Skeletal muscle cell (primary cell): ENCODE results near the gene PPP1R12B.
"Not testable (repeated sequence)": the region's sequence is repeated elsewhere in the genome, so short reads cannot be mapped to it uniquely, and the experiment has no call there.

ENCODE experiments used
- DNase-seq: peaks from one replicate; pipeline ENCODE4 v3.0.0-alpha.2; 2010; ENCODE audit warnings: low read depth
- H3K4me3 ChIP-seq: 2 replicates; pipeline ENCODE4 v1.5.1; 2011; ENCODE audit warnings: low read depth, mild to moderate bottlenecking, control low read depth, low read length, moderate library complexity

Gene PPP1R12B

DNA sequence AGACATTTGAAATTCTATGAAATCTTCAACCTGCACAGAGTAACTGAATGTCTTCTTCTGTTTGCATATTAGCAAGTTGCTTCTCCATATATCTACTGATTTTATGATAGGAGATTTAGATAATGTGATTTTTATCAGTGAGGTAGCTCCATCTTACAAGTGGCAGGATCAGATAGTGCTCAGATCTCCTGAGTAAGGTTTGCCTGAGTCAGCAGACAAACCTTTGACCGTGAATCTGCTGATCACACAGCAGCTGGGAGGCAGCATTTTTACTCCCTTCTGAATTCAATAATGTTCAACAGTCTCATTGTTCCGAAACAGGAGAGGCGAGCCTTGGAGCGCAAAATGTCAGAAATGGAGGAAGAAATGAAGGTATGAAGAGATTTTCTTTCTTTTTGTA is 220.3 kb downstream of the PPP1R12B start:
- DNase-seq, result no peak
- H3K4me3 ChIP-seq, result no peak overlapping the region

DNA sequence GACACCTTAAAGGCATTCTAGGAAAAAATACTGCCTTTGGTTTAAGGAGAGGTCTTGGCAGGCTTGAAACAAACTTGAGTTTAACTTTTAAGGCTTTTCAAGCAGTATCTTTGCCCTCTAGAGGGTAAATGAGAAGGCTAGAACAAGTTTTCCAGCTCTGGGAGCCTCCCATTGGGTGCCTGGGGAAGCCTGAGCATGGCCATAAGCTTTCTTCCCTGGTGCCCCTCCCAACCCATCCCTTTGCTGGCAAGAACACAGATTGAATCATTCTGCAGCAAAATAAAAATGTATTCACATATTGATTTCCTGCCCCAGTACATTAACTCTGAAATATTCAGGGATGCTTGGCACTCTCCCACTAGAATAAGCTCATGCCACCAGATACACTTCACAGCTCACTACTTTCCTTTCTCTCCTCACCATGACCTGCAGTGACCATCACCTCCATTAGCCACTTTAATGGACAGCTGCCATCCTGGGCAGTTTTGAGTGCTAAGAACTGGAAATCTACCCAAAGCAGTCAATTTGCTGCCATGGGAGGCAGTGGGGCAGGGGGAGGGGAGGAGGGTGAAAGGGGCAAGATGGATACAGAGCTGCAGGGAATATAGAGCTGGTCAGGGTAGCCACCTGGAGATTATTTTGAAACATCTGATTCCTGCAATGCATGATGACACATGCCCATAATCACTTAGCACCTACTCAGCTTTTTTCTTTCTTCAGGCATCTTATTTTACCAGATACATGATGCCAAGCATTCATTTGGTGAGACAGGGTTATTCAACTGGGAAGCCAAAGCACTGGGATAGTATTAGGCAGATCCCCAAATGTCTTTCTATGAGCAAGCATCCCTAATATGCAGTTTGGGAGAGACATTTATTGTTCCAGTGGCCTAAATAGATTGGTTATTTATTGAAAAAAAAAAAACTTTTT is 221.2 kb downstream of the PPP1R12B start:
- DNase-seq, result no peak

DNA sequence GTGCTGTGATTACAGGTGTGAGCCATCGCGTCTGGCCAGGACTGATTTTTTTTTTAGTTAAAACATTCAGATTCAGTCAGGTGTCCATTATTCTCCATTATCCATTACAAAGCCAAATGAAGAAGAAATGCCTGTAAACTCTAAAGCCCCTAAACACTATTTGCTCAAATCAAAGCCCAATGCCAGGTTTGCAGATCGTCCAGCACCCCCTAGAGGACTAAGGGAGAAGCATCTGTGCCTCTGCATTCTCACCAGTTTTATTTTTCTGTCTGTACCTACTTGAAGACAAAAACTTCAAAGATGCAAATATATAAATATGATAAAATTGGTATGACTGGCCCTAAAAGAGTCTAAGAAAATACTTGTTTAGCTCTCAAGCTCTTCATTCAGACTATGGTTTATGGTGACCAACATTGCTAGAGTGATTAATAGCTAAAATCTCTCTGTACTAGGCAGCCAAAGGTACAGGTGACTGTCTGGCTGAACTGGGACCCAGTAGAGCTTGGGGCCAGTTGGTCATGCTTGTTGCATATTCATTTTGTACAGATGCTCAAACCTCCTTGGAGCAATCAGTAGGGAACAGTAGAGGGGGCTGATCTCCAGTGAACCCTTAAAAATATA is 223.3 kb downstream of the PPP1R12B start:
- no peak overlapping the region for H3K4me3 ChIP-seq
- no peak for DNase-seq

More for the DNA sequence above, 221.2 kb downstream of the PPP1R12B start:
- H3K4me3 ChIP-seq, result no peak overlapping the region

DNA sequence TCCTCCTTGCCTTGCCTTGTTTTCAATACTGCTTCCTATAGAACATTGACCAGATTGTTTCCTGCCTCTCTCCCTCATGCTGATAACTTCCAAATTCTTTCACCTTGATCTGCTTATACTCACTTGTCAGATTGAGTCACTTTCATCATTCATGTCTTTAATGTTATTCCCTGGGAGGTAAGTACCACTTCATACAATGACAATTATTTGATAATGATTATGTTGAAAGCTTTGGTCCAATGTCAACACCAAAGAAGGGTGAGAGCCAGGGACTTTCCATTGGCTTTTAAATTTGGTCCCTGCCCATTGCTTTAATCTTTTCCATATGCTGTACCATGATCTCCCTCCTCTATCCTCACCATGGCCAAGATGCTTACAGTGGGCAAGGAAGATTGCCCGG is 224.4 kb downstream of the PPP1R12B start:
- H3K4me3 ChIP-seq, result no peak overlapping the region
- DNase-seq, result no peak

DNA sequence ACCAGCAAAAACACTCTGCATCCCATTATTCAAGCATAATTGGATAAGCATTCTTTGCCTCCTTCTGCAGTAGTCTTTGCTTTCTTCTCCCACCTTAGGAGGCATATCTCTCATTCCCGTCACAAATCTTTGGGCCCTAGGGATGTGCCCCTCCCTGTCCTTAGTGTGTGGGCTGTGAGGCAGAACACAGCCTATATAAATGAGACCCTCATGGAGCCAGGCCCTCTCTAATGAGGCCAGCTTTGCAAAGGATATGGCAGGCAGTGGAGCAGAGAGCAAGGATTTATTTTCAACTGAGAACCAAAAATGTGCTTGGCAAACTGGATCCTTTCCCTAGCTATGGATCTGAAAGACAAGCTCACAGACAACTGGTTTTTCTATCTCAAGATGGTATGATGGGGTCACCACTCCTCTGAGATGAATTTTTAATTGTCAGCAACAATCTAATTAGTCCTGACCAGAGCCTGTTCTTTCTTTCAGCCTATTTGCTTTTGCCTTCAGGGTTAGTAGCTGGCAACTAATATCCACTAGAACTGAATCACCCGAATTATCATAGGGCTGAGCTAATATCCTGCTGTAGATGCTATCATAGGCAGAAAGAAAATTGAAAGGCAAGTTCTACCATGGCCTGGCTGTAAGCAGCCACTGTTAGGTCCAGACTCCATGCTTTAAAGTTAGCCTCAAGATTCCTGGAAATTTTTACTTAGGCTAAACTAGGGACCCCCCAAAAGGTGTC is 227.6 kb downstream of the PPP1R12B start:
- no peak for DNase-seq

DNA sequence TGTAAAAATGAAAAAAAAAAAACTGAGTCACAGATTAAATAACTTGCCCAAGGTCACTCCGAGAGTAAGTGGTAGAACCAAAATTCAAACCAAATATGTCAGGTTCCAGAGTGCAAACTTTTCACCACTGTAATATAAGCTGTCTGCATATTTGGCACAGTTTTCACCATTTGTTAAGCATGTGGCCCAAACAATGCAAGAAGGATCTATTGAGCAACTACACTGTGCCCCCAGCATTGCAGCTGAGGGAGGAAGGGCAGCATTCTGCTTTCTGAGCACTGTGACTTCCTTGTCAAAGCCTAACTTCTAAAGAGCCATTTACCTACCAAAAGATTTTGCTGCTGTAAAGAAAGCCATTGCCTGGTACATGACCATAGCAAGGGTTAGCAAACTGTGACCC is 228.3 kb downstream of the PPP1R12B start:
- DNase-seq, result peak; percentile 70
- H3K4me3 ChIP-seq, result no peak overlapping the region

More for the DNA sequence above, 227.6 kb downstream of the PPP1R12B start:
- H3K4me3 ChIP-seq, result no peak overlapping the region

DNA sequence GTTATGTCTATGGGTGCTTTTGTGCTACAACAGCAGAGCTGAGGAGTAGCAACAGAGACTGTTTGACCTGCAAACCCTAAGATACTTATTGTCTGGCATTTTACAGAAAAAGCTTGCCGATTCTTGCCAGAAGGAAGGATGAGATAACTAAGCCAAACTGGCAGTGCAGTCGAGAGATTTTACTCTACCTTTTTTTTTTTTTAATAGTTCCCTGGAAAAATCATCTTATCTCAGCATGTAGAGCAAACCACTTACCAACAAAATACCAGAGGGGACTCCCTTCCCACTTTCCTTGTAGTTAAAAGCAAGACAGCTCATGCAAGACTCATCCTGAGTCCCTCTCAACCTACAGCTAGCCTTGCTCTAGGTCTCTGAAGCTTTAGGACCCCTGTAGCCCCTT is 228.9 kb downstream of the PPP1R12B start:
- no peak for DNase-seq

DNA sequence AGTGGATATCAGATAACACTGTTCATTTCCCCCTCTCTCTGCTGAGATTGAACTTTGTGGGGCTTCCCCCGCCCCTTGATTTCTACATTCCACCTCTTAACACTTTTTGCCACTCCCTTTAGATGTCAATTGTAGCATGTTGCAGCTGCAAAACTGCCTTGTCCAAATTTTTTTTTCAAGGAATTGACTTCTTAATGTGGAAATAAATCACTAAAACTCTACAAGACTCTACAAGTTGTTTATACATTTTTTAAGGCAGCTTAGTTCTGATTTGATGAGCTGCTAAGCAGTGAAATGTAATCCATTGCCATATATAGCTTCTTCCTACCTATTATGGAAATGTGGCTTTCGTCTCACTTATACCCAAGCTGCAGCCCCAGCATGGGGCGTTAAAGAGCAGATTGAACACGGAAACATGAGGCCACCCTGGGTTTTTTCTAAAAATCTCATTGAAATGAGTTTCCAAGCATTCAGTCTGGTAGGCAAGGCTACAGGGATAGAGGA is 229.6 kb downstream of the PPP1R12B start:
- DNase-seq, result no peak
- no peak overlapping the region for H3K4me3 ChIP-seq

More for the DNA sequence above, 228.9 kb downstream of the PPP1R12B start:
- H3K4me3 ChIP-seq, result no peak overlapping the region

DNA sequence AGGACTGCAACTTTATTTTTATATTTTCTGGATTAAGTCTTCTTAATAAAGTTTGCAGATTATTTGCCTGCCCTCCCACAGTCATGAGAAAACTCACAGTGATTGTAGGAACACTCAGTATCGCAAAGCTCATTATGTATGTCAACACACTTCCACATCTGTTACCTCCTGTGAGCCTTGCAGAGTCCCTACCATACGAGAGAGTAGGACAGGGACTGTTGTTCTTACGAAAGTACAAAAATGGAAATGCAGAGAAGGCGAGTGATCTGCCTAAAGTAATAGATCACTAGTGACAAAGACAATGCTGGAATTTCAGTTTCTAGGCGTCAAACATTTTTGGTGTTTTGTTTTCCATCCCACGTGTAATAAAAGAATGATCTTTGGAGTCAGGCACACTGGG is 230.1 kb downstream of the PPP1R12B start:
- H3K4me3 ChIP-seq, result no peak overlapping the region
- DNase-seq, result no peak

DNA sequence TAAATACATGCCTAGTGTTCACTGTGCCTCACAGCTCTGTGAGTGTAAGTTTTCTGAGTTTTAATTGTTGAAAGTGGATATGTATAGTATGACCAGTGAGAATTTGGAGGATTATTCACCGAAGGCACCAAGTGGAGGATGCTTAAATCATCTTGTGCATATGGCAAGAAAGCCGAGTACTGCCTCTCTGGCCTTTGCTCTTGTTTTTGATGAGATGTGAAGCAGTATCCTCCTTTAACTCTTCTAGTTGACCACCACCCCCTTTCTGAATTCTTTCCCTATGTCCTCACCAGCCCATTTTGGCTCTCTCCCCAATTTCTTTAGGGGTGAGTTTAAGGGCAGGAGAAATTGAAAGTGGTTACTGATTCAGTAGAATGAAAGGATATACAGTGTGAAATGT is 231.3 kb downstream of the PPP1R12B start:
- DNase-seq, result peak; percentile 85

DNA sequence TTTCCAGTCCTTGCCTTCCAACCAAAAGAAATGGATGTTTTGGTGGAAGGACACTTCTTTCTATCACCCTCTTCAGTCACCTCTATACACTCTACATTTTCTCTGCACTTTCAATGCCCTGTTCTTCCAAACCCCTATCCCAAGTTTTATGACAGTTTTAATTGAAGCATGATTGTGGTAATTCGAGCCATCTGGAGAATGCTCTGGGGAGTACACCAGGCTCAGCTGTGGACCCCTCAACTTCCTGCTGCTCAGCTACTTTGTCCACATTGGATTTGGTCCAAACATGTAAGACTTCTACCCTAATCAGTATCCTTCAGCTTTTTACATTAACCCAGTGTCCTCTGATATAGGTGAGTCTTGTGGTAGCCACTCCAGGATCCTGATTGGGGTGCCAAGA is 232.1 kb downstream of the PPP1R12B start:
- no peak for DNase-seq
- no peak overlapping the region for H3K4me3 ChIP-seq

More for the DNA sequence above, 231.3 kb downstream of the PPP1R12B start:
- no peak overlapping the region for H3K4me3 ChIP-seq

DNA sequence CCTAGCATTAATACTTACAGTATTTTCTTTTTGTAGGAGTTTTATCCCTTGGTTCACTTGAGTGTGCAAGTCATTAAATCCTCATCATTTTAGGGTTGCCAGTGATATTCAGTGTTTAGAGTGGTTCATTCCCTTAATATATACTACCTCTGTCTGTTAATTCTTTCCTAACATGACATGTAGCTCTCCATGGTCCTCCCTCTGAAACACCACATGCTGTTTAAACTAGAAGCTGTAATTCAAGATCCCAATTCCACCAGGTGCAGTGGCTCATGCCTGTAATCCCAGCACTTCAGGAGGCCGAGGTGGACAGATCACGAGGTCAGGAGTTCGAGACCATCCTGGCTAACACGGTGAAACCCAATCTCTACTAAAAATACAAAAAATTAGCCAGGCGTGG is 233.9 kb downstream of the PPP1R12B start:
- DNase-seq, H3K4me3 ChIP-seq: not testable (repeated sequence)

DNA sequence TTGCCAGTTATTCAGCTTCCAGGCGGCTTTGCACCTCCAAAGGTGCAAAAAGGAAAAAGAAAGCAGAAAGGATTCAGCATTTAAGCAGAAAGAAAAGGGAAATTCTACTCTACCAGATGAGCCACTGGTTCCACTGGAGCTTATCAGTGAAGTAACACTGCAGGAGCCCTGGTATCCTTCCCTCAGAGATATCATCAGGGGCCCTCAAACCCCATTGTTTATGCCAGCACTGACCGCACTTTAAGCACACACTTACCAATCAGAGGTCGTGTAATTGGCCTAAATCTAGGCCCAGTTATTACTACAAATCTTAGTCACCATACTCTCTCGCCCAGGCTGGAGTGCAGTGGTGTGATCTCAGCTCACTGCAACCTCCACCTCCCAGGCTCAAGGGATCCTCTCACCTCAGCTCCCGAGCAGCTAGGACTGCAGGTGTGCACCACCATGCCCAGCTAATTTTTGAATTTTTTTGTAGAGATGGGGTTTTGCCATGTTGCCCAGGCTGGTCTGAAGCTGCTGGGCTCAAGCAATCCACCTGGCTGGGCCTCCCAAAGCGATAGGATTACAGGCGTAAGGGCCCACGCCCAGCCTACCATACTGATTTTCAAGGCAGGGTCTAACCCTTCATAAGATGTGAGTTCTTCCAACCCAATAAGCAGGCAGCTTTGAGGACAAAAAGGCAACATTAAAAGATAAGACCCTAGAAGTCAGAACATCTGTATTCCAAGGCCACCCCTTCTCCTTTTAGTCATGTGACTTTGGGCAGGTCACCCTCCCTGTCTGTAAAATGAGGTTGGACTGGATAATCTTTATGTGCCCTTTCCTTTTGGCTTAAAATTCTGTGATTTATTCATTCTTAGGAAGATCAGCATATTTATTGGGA is 236.4 kb downstream of the PPP1R12B start:
- no peak overlapping the region for H3K4me3 ChIP-seq

DNA sequence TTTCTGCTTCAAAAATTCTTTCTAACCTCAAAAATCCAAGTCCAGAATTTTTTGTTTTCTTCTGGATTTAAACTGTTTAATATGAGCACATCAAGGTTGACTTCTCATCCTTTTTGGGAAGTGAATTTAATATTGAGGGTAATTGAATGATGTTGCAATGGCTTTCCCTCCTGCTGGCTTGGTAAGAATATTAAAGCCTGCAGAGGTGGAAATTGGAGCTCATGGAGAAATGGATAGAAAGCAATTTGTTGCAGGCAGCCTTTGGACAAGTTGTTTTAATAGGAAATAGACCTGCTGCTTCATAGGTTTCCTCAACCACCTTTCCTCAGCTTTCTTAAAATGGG is 237.1 kb downstream of the PPP1R12B start:
- H3K4me3 ChIP-seq, result no peak overlapping the region
- no peak for DNase-seq

More for the DNA sequence above, 236.4 kb downstream of the PPP1R12B start:
- DNase-seq, result no peak

DNA sequence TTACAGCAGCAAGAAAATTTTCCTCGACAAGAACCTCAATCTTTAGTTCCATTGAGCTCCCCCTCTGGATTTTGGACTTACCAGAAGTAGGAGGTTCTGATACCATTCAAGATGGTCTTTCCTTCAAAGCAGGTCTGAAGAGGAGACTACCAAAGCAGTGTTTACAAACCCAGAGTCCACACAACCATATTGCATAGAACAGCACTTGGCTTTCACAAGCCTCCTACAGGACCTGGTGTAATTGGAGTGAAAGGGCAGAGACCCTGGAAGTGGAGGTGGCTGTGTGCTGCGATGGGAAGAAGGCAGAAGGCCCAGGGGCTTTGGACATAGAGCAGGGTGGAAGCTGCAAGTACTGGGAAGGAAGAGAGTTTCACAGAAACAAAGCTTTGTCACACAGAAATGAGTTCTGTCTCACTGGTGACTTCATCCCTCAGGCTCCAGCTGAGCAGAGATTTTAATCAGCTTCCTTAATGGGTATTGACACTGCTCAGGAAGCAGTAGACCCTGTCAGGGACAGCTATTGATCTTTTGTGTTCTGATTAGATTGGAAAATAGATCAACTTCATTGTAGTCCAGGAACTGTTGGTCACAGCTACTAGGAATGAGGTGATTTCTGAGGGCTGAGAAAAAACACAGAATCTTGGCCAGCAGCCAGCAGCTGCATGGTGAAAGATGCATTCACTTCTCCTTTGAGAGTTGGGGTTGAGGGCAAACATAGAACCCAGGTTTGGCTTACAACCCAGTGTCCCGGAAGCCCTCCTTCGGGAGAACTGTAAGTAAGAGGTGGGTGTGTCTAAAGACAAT is 237.7 kb downstream of the PPP1R12B start:
- peak; percentile 62 for DNase-seq
- H3K4me3 ChIP-seq, result no peak overlapping the region

DNA sequence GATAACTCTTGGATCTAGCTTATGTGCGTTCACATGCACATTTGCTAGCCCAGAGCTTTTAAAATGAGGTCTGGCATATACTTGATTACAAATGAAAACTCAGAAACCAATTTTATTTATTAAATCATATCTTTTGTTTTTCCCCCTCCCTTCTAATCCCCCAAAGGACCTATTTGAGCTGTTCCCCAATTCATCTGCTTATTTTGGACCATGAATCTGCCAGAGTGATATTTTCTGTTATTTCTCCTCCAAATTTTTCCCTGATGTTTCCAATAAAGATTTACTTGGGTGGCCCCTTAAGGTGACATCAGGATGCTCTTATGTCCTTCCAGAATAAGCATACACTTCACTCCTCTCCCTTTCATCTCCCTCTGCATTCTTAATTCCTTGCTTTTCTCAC is 238.4 kb downstream of the PPP1R12B start:
- H3K4me3 ChIP-seq, result no peak overlapping the region
- no peak for DNase-seq

DNA sequence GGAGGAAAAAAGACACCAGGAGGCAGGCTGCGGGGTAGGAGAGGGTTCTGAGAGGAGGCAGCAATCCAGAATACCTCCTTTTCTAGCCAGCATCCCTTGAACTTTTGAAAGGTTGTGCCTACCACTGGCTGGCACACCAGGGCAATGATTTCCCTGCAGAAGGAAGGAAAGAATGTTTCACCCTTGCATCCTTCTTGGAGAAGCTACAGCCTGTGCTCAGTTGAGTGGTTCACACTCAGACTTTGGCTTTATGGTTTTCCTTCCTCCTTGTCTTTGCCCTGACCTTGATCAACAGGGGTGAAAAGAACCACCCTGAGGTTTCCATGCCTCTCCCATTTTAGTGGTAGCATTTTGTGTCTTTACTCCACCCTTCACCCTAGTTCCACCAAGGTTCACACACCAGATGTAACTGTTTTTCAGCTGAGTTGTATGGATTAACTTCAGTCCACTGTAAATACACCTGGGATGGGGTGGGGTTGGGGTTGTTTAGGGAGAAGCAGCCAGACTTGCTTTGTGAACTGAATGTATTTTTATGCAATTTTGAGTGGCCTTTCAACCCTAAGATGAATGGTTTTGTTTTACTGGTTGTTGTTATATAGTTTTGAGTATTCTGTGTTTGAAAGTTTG is 239.5 kb downstream of the PPP1R12B start:
- no peak for DNase-seq
- H3K4me3 ChIP-seq, result no peak overlapping the region
